Stomach (tissue), 9 donors: Measurements from ENCODE around the gene ATG10. TPM values are rescaled to one million over a fixed set of nuclear protein-coding genes. Genes with fewer than 3 reads are reported as not detected.
"Not testable (repeated sequence)": the region's sequence is repeated elsewhere in the genome, so short reads cannot be mapped to it uniquely, and the experiment has no call there.

Experiments used
- DNase-seq, 2 donors: peaks; one replicate each; pipeline versions ENCODE4 v3.0.0 to v3.0.0-alpha.2; 2013 to 2019
- H3K27ac ChIP-seq, 5 donors: fragments of 200-600 bp in 4 of 5; sonication (generic) in 4 of 5; one replicate each; pipeline ENCODE4 v1.5.1; 2013 to 2019; ENCODE audit warnings: mild to moderate bottlenecking in 1 of 5, moderate library complexity in 1 of 5
- H3K27me3 ChIP-seq, 3 donors: fragments of 200-600 bp; sonication (generic); one replicate each; pipeline ENCODE4 v1.5.1; 2017 to 2019; ENCODE audit warnings: mixed run types in 1 of 3
- H3K36me3 ChIP-seq, 4 donors: fragments of 200-600 bp; sonication (generic); 1 replicate in 3 of 4; 2 replicates in 1 of 4; pipeline ENCODE4 v1.5.1; 2016 to 2019
- H3K4me1 ChIP-seq, 4 donors: fragments of 200-600 bp; sonication (generic); one replicate each; pipeline ENCODE4 v1.5.1; 2016 to 2019
- H3K4me3 ChIP-seq, 4 donors: fragments of 200-600 bp; sonication (generic) in 3 of 4; one replicate each; pipeline ENCODE4 v1.5.1; 2016 to 2019; ENCODE audit warnings: mild to moderate bottlenecking in 1 of 4
- H3K9me3 ChIP-seq, 4 donors: fragments of 200-600 bp; sonication (generic); one replicate each; pipeline ENCODE4 v1.5.1; 2016 to 2019
- EP300 ChIP-seq: sonication (generic); formaldehyde crosslinking; IDR thresholded peaks from one replicate; pipeline ENCODE4 v1.6.1; 2017; ENCODE audit warnings: antibody characterized with exemption
- POLR2A ChIP-seq, 4 donors: fragments of 450-650 bp; IDR thresholded peaks; one replicate each; pipeline ENCODE4 v1.6.1; 2016; ENCODE audit warnings: antibody characterized with exemption in 4 of 4, control low read depth in 2 of 4, mild to moderate bottlenecking in 1 of 4, moderate library complexity in 1 of 4
- POLR2AphosphoS5 ChIP-seq, 3 donors: sonication (generic); formaldehyde crosslinking; IDR thresholded peaks; one replicate each; pipeline ENCODE4 v1.6.1; 2016; ENCODE audit warnings: antibody characterized with exemption in 3 of 3
- WGBS, 5 donors: extraction: QIAGEN DNeasy Blood & Tissue Kit in 3 of 5; methylation state at CpG; one replicate each; pipeline versions ENCODE4 v1.1.5 to v1.1.7; 2013 to 2018; 5-methylcytosine and 5-hydroxymethylcytosine counted together
- intact Hi-C: fragments of 100-400 bp; cut with DNase I; formaldehyde crosslinking; loops from one replicate; pipeline ENCODE4 v1.15.1; 2023; ENCODE audit warnings: low total_unique reads
- polyA plus RNA-seq, 3 donors: library from polyadenylated mRNA; stranded (reverse); fragments of 200-250 nt; gene quantifications; one replicate each; pipeline ENCODE4 v1.2.3, GENCODE V29; 2013
- total RNA-seq, 5 donors: library from RNA; depleted of rRNA; stranded (reverse); fragments of >200 nt; gene quantifications; one replicate each; pipeline versions ENCODE4 v1.1.0 to v1.2.3, GENCODE V29; 2014 to 2016
- TF ChIP-seq, protein P1 (sequence below), 7 experiments: fragments of 450-650 bp in 4 of 7; fragments of 200-600 bp in 3 of 7; sonication (generic) in 3 of 7; IDR thresholded peaks; one replicate each; pipeline ENCODE4 v1.5.1; 2016 to 2019; ENCODE audit warnings: antibody characterized with exemption in 7 of 7, control low read depth in 2 of 7, mild to moderate bottlenecking in 1 of 7
- donor health status: healthy with polysubstance abuse.
- donor health status: Bipolar disorder and iron deficiency.
- donor health status: healthy.

Gene ATG10
- total and polyA plus RNA-seq, 8 donors = 0.58 to 16.5 (median 4.3) TPM

DNA sequence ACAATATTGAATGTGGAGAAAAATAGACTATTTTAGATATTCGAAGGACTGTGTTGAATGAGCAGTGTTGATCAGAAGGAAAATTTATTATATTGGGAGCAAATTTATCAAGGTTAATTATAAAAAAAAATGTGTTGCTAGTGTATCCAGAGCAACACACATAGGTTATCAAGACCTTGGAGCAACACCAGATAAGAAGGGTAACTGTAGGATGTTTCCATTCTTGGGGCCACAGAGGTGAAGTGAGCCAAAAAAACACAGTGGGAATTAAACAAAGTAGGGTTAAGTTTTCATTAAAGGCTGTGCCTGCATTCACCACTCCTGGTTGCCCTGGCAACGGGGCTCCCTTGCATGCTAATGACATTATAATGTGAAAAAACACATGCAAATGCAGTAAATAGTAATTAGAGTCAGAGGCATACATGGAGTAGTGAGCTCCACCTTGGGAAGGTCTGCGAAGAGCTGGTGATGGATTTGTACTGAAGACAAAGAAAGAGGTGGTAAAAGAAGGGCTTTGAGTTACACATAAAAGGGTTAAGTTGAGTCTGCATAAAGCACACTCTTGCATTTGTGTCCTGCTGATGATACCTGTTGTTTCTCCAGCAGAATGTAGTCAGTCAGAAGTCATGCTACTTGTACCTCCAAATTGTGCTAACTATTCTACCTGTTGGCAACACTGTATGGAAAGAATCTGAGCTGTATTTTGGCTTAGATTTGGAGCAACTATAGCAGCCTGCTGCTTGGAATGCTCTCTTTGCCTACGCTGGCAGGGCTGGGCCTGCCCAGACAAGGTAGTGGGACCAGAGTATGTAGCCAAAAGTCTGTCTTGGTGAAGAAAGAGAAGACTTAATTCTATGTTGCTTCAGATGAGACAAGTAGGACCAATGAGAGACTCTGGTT, 59.6 kb downstream of the ATG10 start:
- DNase-seq = no peak
- TF ChIP-seq POLR2AphosphoS5 (IDR thresholded peaks at IDR 0.05) = no peak
- no peak for TF ChIP-seq POLR2A (IDR thresholded peaks at IDR 0.05)
- TF ChIP-seq EP300 = no peak
- TF ChIP-seq, protein P1, sequence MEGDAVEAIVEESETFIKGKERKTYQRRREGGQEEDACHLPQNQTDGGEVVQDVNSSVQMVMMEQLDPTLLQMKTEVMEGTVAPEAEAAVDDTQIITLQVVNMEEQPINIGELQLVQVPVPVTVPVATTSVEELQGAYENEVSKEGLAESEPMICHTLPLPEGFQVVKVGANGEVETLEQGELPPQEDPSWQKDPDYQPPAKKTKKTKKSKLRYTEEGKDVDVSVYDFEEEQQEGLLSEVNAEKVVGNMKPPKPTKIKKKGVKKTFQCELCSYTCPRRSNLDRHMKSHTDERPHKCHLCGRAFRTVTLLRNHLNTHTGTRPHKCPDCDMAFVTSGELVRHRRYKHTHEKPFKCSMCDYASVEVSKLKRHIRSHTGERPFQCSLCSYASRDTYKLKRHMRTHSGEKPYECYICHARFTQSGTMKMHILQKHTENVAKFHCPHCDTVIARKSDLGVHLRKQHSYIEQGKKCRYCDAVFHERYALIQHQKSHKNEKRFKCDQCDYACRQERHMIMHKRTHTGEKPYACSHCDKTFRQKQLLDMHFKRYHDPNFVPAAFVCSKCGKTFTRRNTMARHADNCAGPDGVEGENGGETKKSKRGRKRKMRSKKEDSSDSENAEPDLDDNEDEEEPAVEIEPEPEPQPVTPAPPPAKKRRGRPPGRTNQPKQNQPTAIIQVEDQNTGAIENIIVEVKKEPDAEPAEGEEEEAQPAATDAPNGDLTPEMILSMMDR (IDR thresholded peaks at IDR 0.05) = no peak
- no peak overlapping the region for H3K27ac ChIP-seq
- H3K27me3 ChIP-seq = no peaks in the 10 kb centered on the region
- WGBS, 5 donors = 55 to 73% (median 63%) methylated on average over 4 of the region's 4 CpGs
- no peaks in the 10 kb centered on the region for H3K36me3 ChIP-seq
- intact Hi-C loops = no loop called here
- no peak overlapping the region for H3K4me3 ChIP-seq
- peaks cover 0 to 4% (median 0%) of the 10 kb centered on the region in 4 donors for H3K4me1 ChIP-seq
- no peaks in the 10 kb centered on the region for H3K9me3 ChIP-seq

DNA sequence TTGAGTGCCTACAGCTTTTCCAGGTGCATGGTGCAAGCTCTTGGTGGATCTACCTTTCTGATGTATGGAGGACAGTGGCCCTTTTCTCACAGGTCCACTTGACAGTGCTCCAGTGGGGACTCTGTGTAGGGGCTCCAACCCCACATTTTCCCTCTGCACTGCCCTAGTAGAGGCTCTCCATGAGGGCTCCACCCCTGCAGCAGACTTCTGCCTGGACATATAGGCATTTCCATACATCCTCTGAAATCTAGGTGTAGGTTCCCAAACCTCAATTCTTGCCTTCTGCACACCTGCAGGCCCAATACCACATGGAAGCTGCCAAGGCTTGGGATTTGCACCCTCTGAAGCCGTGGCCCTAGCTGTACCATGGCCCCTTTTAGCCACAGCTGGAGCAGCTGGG, 71.1 kb downstream of the ATG10 start:
- DNase-seq, H3K36me3 ChIP-seq, intact Hi-C loops, H3K4me1 ChIP-seq, H3K4me3 ChIP-seq, H3K27me3 ChIP-seq, H3K27ac ChIP-seq: not testable (repeated sequence)
- H3K9me3 ChIP-seq = peaks cover 0 to 14% (median 10%) of the 10 kb centered on the region in 4 donors
- 90 to 100% (median 95%) methylated on average over 1 of the region's 1 CpG for WGBS, 5 donors

DNA sequence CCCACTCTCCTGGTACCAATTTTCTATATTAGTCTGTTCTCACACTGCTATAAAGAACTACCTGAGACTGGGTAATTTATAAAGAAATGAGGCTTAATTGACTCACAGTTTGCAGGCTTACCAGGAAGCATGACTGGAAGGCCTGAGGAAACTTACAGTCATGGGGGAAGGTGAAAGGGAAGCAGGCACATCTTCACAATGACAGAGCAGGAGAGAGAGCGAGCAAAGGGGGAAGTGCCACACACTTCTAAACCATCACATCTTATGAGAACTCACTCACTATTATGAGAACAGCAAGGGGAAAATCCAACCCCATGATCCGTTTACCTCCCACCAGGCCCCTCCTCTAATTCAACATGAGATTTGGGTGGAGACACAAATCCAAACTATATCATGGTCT, 72.2 kb downstream of the ATG10 start:
- Histone ChIP-seq H3K27ac (no peak overlapping the region), H3K4me3 (no peak overlapping the region), H3K9me3 (peaks cover 0 to 12% (median 8%) of the 10 kb centered on the region in 4 donors), H3K27me3 (no peaks in the 10 kb centered on the region), H3K4me1 (peaks cover 0 to 6% (median 0%) of the 10 kb centered on the region in 4 donors), H3K36me3 (no peaks in the 10 kb centered on the region)
- intact Hi-C loops = no loop called here
- DNase-seq = peak in 1 of 2 donors; percentile 7
- WGBS, 5 donors = 83 to 88% (median 86%) methylated on average over 2 of the region's 2 CpGs
- TF ChIP-seq, protein P1 (IDR thresholded peaks at IDR 0.05) = no peak
- TF ChIP-seq POLR2A (IDR thresholded peaks at IDR 0.05) = no peak
- no peak for TF ChIP-seq POLR2AphosphoS5 (IDR thresholded peaks at IDR 0.05)
- no peak for TF ChIP-seq EP300

DNA sequence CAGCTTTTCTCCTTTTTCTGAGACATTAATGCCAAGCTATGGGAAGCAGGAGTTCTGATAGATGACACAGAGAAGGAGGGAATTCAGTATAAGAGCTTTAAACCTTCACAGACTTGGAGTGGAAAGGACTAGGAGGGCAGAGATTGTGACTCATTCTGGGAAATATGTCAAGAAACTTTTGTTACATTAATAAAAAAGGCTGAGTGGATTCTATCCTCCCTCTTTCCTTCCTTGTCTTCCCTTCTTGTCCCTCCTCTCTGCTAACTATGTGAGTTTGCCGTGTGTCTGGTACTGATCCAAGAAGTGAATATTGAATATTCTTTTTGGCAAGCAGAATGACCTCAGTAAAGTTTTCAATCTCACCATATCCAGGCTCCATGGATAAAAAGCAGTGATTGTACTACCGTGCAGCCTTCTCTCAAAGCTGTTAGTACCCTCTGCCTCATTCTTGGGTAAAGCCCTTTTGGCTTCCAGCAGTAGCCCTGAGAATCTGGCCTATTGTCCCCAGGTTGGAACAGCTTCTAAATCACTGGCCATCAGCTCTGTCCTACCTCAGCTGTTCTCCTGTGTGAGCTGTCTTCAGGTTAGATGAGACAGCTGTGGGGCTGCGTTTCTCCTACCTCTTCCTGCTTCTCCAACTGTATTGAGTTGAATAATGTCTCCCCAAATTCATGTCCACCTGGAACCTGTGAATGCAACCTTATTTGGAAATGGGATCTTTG, 73.9 kb downstream of the ATG10 start:
- H3K4me3 ChIP-seq = no peak overlapping the region
- H3K27me3 ChIP-seq = no peaks in the 10 kb centered on the region
- H3K9me3 ChIP-seq = peaks cover 0 to 12% (median 8%) of the 10 kb centered on the region in 4 donors
- no peaks in the 10 kb centered on the region for H3K36me3 ChIP-seq
- peaks cover 0 to 6% (median 0%) of the 10 kb centered on the region in 4 donors for H3K4me1 ChIP-seq
- 61 to 77% (median 72%) methylated on average over 3 of the region's 3 CpGs for WGBS, 5 donors
- intact Hi-C loops = no loop called here
- peak in 1 of 2 donors; percentile 22 for DNase-seq
- no peak overlapping the region for H3K27ac ChIP-seq
- TF ChIP-seq POLR2AphosphoS5 (IDR thresholded peaks at IDR 0.05) (no peak), POLR2A (IDR thresholded peaks at IDR 0.05) (no peak), EP300 (no peak)
- TF ChIP-seq, protein P1 (IDR thresholded peaks at IDR 0.05) = no peak
